Measurements from ENCODE around the gene PLEKHO2.

- TF ChIP-seq EZH2phosphoT487 (IDR thresholded peaks at IDR 0.05; ENCODE audit: unreplicated experiment) (no peak), CTCF (conservative IDR thresholded peaks at IDR 0.05; ENCODE audit: low read depth in 2 of 2) (no peak)
Observed at GRCh38 chr15:64847016-64847415, 5.3 kb downstream of the PLEKHO2 start.
